Upper lobe of left lung (tissue), 6 donors: ENCODE data around the gene HTR3A. TPM values are rescaled to one million over a fixed set of nuclear protein-coding genes. Genes with fewer than 3 reads are reported as not detected.

ENCODE experiments used
- ATAC-seq, 2 donors: fragments of 200-7000 bp; cut with Tn5 transposase; one replicate each; pipeline ENCODE4 v1.9.1; 2022; ENCODE audit warnings: mild to moderate bottlenecking in 2 of 2, moderate library complexity in 2 of 2; ENCODE audit not compliant: low FRiP score in 2 of 2
- DNase-seq, 2 donors: peaks; one replicate each; pipeline ENCODE4 v3.0.0-alpha.2; 2019 to 2020
- H3K27ac ChIP-seq, 4 donors: fragments of 200-600 bp; sonication (generic); one replicate each; pipeline ENCODE4 v1.5.1; 2016 to 2019
- H3K27me3 ChIP-seq, 4 donors: fragments of 200-600 bp; sonication (generic); one replicate each; pipeline ENCODE4 v1.5.1; 2017 to 2019
- H3K36me3 ChIP-seq, 4 donors: fragments of 200-600 bp; sonication (generic); one replicate each; pipeline ENCODE4 v1.5.1; 2016 to 2019
- H3K4me1 ChIP-seq, 4 donors: fragments of 200-600 bp; sonication (generic); one replicate each; pipeline ENCODE4 v1.5.1; 2018 to 2019
- H3K4me3 ChIP-seq, 4 donors: fragments of 200-600 bp; sonication (generic); one replicate each; pipeline ENCODE4 v1.5.1; 2017 to 2019; ENCODE audit warnings: mild to moderate bottlenecking in 2 of 4, moderate library complexity in 1 of 4
- H3K9me3 ChIP-seq, 4 donors: fragments of 200-600 bp; sonication (generic); one replicate each; pipeline ENCODE4 v1.5.1; 2018 to 2019
- CTCF ChIP-seq, 6 experiments: fragments of 450-650 bp in 4 of 6; fragments of 200-600 bp in 2 of 6; sonication (generic) in 2 of 6; IDR thresholded peaks; one replicate each; pipeline ENCODE4 v1.5.1; 2016 to 2019; ENCODE audit warnings: antibody characterized with exemption in 6 of 6
- EP300 ChIP-seq, 4 donors: sonication (generic); formaldehyde crosslinking; IDR thresholded peaks; one replicate each; pipeline ENCODE4 v1.5.1; 2017; ENCODE audit warnings: antibody characterized with exemption in 4 of 4, control low read depth in 2 of 4
- POLR2A ChIP-seq, 4 donors: fragments of 450-650 bp; IDR thresholded peaks; one replicate each; pipeline ENCODE4 v1.5.1; 2016 to 2017; ENCODE audit warnings: antibody characterized with exemption in 4 of 4, mild to moderate bottlenecking in 2 of 4
- POLR2AphosphoS5 ChIP-seq, 2 donors: sonication (generic); formaldehyde crosslinking; IDR thresholded peaks; one replicate each; pipeline ENCODE4 v1.5.1; 2017; ENCODE audit warnings: antibody characterized with exemption in 2 of 2
- WGBS, 2 donors: methylation state at CpG; one replicate each; pipeline ENCODE4 v1.1.5; 2017 to 2018; 5-methylcytosine and 5-hydroxymethylcytosine counted together
- total RNA-seq, 6 donors: library from RNA; depleted of rRNA in 4 of 6; stranded (reverse); fragments of >200 nt in 4 of 6; gene quantifications; one replicate each; pipeline versions ENCODE4 v1.1.0 to v1.2.1, GENCODE V29; 2016 to 2021
- donor health status: DM: no; HTN: no; CAD: no; lungs with moderate emphysema.
- donor health status: DM: no; HTN: yes; CAD: no; lungs with severe emphysema.

HTR3A gene
- total RNA-seq, 6 donors from 2014 or later: not detected

- Histone ChIP-seq H3K4me1 (peaks cover 13 to 17% (median 15%) of the 10 kb centered on the region in 4 donors), H3K9me3 (no peaks in the 10 kb centered on the region), H3K27me3 (no peaks in the 10 kb centered on the region), H3K27ac (no peak overlapping the region), H3K4me3 (no peak overlapping the region), H3K36me3 (no peaks in the 10 kb centered on the region)
- no peak for ATAC-seq
- TF ChIP-seq EP300 (IDR thresholded peaks at IDR 0.05): no peak
- TF ChIP-seq POLR2AphosphoS5 (IDR thresholded peaks at IDR 0.05): no peak
- no peak for DNase-seq
- 73 to 87% methylated on average over 5 of the region's 5 CpGs for WGBS, 2 donors
These were observed 58.2 kb downstream of the HTR3A start for GRCh38 chr11:114033066-114033465.

- Histone ChIP-seq H3K27ac (no peak overlapping the region), H3K4me1 (peaks cover 13 to 17% (median 15%) of the 10 kb centered on the region in 4 donors), H3K27me3 (no peaks in the 10 kb centered on the region), H3K4me3 (no peak overlapping the region), H3K36me3 (no peaks in the 10 kb centered on the region), H3K9me3 (no peaks in the 10 kb centered on the region)
- 92 to 100% methylated on average over 2 of the region's 2 CpGs for WGBS, 2 donors
- DNase-seq: no peak
- ATAC-seq: no peak
- TF ChIP-seq POLR2AphosphoS5 (IDR thresholded peaks at IDR 0.05): no peak
- no peak for TF ChIP-seq POLR2A (IDR thresholded peaks at IDR 0.05)
- TF ChIP-seq CTCF (IDR thresholded peaks at IDR 0.05): no peak
- no peak for TF ChIP-seq EP300 (IDR thresholded peaks at IDR 0.05)
These were observed 58.7 kb downstream of the HTR3A start for GRCh38 chr11:114033572-114033971.

GRCh38 chr11:114034956-114035355 is 60.0 kb downstream of the HTR3A start:
- H3K27ac ChIP-seq: no peak overlapping the region
- peak in 1 of 2 donors; percentile 62 for DNase-seq
- TF ChIP-seq CTCF (IDR thresholded peaks at IDR 0.05) (no peak), EP300 (IDR thresholded peaks at IDR 0.05) (no peak), POLR2AphosphoS5 (IDR thresholded peaks at IDR 0.05) (no peak), POLR2A (IDR thresholded peaks at IDR 0.05) (no peak)
- 89 to 92% methylated on average over 11 of the region's 11 CpGs for WGBS, 2 donors
- no peaks in the 10 kb centered on the region for H3K9me3 ChIP-seq
- no peaks in the 10 kb centered on the region for H3K27me3 ChIP-seq
- no peak overlapping the region for H3K4me3 ChIP-seq
- H3K4me1 ChIP-seq: peaks cover 13 to 17% (median 15%) of the 10 kb centered on the region in 4 donors
- H3K36me3 ChIP-seq: no peaks in the 10 kb centered on the region
- ATAC-seq: no peak

GRCh38 chr11:114036147-114036811 is 61.4 kb downstream of the HTR3A start:
- H3K9me3 ChIP-seq: no peaks in the 10 kb centered on the region
- WGBS, 2 donors: 3 to 7% methylated on average over 17 of the region's 37 CpGs
- TF ChIP-seq POLR2AphosphoS5 (IDR thresholded peaks at IDR 0.05) (peak; percentile 32 to 44), EP300 (IDR thresholded peaks at IDR 0.05) (no peak), CTCF (IDR thresholded peaks at IDR 0.05) (peak; percentile 89 to 98 (median 97)), POLR2A (IDR thresholded peaks at IDR 0.05) (peak in 2 of 4 donors; percentile 14 to 26)
- ATAC-seq: peak; percentile 94 to 97
- peak; percentile 92 to 93 for DNase-seq
- no peaks in the 10 kb centered on the region for H3K36me3 ChIP-seq
- H3K4me1 ChIP-seq: peaks cover 15 to 17% (median 16%) of the 10 kb centered on the region in 4 donors
- peak overlapping the region in 3 of 4 donors; percentile 21 to 45 (median 42) for H3K4me3 ChIP-seq
- H3K27me3 ChIP-seq: no peaks in the 10 kb centered on the region
- peak overlapping the region; percentile 27 to 80 (median 76) for H3K27ac ChIP-seq

- 96 to 97% methylated on average over 3 of the region's 3 CpGs for WGBS, 2 donors
- Histone ChIP-seq H3K4me3 (peak overlapping the region in 1 of 4 donors; percentile 45), H3K9me3 (no peaks in the 10 kb centered on the region), H3K4me1 (peaks cover 15 to 17% (median 16%) of the 10 kb centered on the region in 4 donors), H3K27me3 (no peaks in the 10 kb centered on the region), H3K36me3 (no peaks in the 10 kb centered on the region), H3K27ac (peak overlapping the region; percentile 27 to 80 (median 76))
- TF ChIP-seq CTCF (IDR thresholded peaks at IDR 0.05) (no peak), EP300 (IDR thresholded peaks at IDR 0.05) (no peak), POLR2A (IDR thresholded peaks at IDR 0.05) (no peak), POLR2AphosphoS5 (IDR thresholded peaks at IDR 0.05) (no peak)
- ATAC-seq: no peak
- DNase-seq: no peak
These were observed 62.0 kb downstream of the HTR3A start for GRCh38 chr11:114036958-114037357.
